RWPE1 (cell line): Measurements from ENCODE around the gene SLC24A4.

Source experiments
- CTCF ChIA-PET: fragments of 350-600 bp; sonication (Branson Sonifier 250); formaldehyde crosslinking; extraction: SDS; loops from one replicate; lab custom pipeline; 2021; lab: Yijun Ruan, JAX
- POLR2A ChIA-PET: fragments of 400-600 bp; formaldehyde crosslinking; extraction: SDS; loops from one replicate; lab custom pipeline; 2020; ENCODE audit warnings: antibody characterized with exemption; ENCODE audit not compliant: low non-redundant PET; lab: Yijun Ruan, JAX
- DNase-seq: peaks from one replicate; pipeline ENCODE4 v3.0.0; 2012; ENCODE audit warnings: low spot score
- H3K27ac ChIP-seq: fragments of 450-650 bp; 2 replicates; pipeline ENCODE4 v1.5.1; 2017
- CTCF ChIP-seq: fragments of 450-650 bp; conservative IDR thresholded peaks from 2 replicates; pipeline ENCODE4 v1.5.1; 2017; ENCODE audit warnings: low read depth, mild to moderate bottlenecking

SLC24A4 gene

GRCh38 chr14:92404938-92405337, 82.0 kb downstream of the SLC24A4 start:
- no peak overlapping the region for H3K27ac ChIP-seq
- TF ChIP-seq CTCF = no peak
- no peak for DNase-seq
- POLR2A ChIA-PET = no interaction called here
- CTCF ChIA-PET = no interaction called here

GRCh38 chr14:92407410-92407809, 84.4 kb downstream of the SLC24A4 start:
- ChIA-PET CTCF (no interaction called here), POLR2A (no interaction called here)
- no peak for TF ChIP-seq CTCF
- H3K27ac ChIP-seq = no peak overlapping the region
- DNase-seq = no peak

- CTCF ChIA-PET = no interaction called here
- no peak for TF ChIP-seq CTCF
- POLR2A ChIA-PET = no interaction called here
- H3K27ac ChIP-seq = no peak overlapping the region
- no peak for DNase-seq
Observed at GRCh38 chr14:92409043-92409442, 86.1 kb downstream of the SLC24A4 start.

GRCh38 chr14:92411135-92411534, 88.2 kb downstream of the SLC24A4 start:
- TF ChIP-seq CTCF = no peak
- no peak for DNase-seq
- ChIA-PET POLR2A (no interaction called here), CTCF (no interaction called here)
- H3K27ac ChIP-seq = no peak overlapping the region

- ChIA-PET POLR2A (no interaction called here), CTCF (no interaction called here)
- no peak for DNase-seq
- H3K27ac ChIP-seq = no peak overlapping the region
- no peak for TF ChIP-seq CTCF
Observed at GRCh38 chr14:92411941-92412340, 89.0 kb downstream of the SLC24A4 start.

- no peak for TF ChIP-seq CTCF
- no peak overlapping the region for H3K27ac ChIP-seq
- ChIA-PET POLR2A (no interaction called here), CTCF (no interaction called here)
- no peak for DNase-seq
Observed at GRCh38 chr14:92412912-92413311, 89.9 kb downstream of the SLC24A4 start.

- H3K27ac ChIP-seq = no peak overlapping the region
- no peak for TF ChIP-seq CTCF
- ChIA-PET CTCF (interaction anchor here (0.6 kb wide), 1 partner anchor 291 kb away, joined by 9 read pairs; no protein-coding TSS in a partner anchor), POLR2A (no interaction called here)
- no peak for DNase-seq
Observed at GRCh38 chr14:92413379-92413778, 90.4 kb downstream of the SLC24A4 start.
